Camera-type eye (tissue), 1 donor: ENCODE data around the gene CCDC170. TPM values are rescaled to one million over a fixed set of nuclear protein-coding genes. Genes with fewer than 3 reads are reported as not detected.

Experiments
- total RNA-seq: library from RNA; depleted of rRNA; stranded (reverse); fragments of >200 nt; gene quantifications from one replicate; pipeline ENCODE4 v1.2.3, GENCODE V29; 2014

The CCDC170 gene
- total RNA-seq, result 3.5 TPM

GRCh38 chr6:151493804-151494234 is at the start of gene CCDC170:
Gene CCDC170, plus strand, starts transcription at chr6:151494017. Its CDS starts 112 bp downstream, at chr6:151494129.

GRCh38 chr6:151451950-151452749 is 41.7 kb upstream of the CCDC170 start, which contains the start of gene RMND1:
Gene RMND1, minus strand, starts transcription at chr6:151452126. Its CDS starts 6,315 bp downstream, at chr6:151445811.

Other genes starting within 250 kb of the CCDC170 start
- 11.9 TPM for gene ZBTB2, start 102.5 kb upstream of the CCDC170 start, total RNA-seq
- gene RMND1, start 41.9 kb upstream of the CCDC170 start, total RNA-seq, result 40.6 TPM